Suprapubic skin (tissue), 4 donors: ENCODE data around the gene C1orf94.

ENCODE experiments used
- EP300 ChIP-seq: sonication (generic); formaldehyde crosslinking; IDR thresholded peaks from one replicate; pipeline ENCODE4 v1.6.1; 2017; ENCODE audit warnings: antibody characterized with exemption
- POLR2AphosphoS5 ChIP-seq, 3 donors: sonication (generic); formaldehyde crosslinking; IDR thresholded peaks; one replicate each; pipeline ENCODE4 v1.6.1; 2017; ENCODE audit warnings: antibody characterized with exemption in 3 of 3

- TF ChIP-seq POLR2AphosphoS5 (IDR thresholded peaks at IDR 0.05) (no peak), EP300 (no peak)
These were observed 11.7 kb downstream of the C1orf94 start for GRCh38 chr1:34188418-34188817.
